NCI-H226 (cell line): ENCODE results near the gene ZDHHC14.
"Not testable (repeated sequence)": the region's sequence is repeated elsewhere in the genome, so short reads cannot be mapped to it uniquely, and the experiment has no call there.

ENCODE experiments used
- DNase-seq: peaks from one replicate; pipeline ENCODE4 v3.0.0-alpha.2; 2015

ZDHHC14 gene

DNA sequence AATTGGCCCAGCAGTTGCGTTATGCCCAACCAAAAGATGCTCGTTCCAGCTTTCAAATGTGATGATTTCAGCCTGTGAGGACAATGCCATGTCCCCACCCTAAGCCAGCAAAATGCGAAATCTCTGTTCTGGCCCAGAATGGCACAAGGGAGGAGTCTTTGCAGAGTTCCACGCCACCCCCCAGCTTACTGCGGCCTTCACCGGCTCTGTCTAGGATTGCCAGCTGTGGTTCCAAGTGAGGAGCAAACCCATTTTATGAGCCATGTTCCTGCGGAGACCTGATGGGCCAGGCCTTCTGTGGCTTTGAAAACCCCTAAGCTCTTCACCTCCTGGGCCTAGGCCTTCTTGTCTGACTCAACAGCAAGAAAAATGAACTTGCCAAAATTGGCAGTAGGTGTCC is 295.3 kb downstream of the ZDHHC14 start:
- no peak for DNase-seq

DNA sequence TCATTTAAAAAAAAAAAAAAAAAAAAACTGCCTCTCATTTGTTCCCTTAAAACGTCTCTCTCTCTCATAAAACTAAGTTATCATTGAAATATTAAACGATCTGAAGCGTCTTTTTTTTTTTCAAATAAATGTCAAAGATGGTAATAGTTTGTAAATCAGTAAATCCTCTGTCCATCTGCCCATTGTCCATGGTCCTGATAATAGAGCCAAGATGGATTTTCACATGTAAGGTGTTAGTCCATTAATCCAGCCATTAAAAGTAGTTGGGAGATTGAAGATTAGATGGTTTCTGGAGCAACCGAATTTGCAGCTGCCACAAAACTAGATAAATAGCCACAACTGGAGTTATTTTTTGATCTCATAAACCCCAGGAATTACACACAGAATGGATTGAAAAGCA is 296.2 kb downstream of the ZDHHC14 start:
- DNase-seq: no peak

DNA sequence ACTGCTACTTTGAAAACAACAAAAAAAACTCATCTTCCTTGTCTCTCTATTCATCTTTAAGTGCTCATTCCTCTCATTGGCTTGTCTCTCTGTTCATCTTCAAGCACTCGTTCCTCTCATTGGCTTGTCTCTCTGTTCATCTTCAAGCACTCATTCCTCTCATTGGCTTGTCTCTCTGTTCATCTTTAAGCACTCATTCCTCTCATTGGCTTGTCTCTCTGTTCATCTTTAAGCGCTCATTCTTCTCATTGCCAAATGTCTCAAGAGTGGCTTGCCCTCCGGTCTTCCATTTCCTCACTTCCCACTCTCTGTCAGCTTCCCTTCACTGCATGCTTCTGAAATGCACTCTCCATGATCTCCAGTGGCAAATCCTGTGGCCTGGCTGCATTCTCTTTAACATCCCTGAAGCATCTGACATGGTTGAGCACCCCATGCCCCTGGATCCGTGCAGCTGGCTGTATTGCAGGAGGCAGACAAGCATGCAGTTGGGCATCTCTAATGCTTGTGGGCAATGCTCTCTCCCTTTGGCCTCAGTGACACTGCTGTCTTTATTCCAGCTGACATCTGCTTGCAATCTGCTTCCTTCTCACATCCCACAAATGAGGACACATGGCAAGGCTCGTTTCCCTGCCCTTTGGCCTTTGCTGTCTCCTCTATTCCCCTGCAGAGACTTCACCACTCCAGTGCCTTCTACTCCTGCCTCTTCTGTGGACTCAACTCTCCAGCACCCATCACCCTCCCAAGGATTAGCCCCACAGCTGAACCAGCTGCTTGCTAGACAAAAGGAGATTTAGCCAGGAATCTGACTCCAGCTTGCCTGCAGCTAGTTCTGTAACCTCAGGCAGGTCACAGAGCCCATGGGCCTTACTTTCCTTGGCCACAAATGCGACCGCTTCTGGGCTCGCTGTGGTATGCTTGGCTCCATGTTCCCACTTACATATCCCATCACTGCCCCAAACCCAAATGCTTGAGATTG is 298.9 kb downstream of the ZDHHC14 start:
- DNase-seq: no peak

DNA sequence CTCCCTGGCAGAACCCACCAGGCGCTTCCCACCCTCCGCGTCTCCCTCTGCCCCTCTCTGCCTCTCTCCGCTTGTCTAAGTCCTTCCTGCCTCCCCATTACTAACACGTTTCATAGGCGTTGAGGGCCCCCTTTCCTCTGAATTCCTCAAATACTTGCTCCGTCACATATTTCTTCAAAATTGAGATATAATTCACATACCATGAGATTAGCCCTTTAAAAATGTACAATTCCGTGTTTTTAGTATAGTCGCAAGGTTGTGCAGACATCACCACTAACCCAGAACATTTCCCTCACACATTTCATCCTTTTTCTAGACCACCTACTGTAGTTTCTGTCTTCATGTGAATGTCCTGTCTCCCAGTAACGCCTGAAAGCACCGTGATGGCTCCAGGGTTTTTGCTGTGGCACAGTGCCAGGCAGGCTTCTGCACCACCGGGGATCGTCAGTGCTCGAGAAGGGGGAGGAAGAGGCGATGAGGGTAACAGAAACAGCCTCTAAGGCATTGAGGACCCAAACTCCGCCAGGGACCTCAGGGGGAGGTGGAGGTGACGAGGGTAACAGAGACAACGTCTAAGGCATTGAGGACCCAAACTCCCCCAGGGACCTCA is 300.2 kb downstream of the ZDHHC14 start:
- DNase-seq: no peak

DNA sequence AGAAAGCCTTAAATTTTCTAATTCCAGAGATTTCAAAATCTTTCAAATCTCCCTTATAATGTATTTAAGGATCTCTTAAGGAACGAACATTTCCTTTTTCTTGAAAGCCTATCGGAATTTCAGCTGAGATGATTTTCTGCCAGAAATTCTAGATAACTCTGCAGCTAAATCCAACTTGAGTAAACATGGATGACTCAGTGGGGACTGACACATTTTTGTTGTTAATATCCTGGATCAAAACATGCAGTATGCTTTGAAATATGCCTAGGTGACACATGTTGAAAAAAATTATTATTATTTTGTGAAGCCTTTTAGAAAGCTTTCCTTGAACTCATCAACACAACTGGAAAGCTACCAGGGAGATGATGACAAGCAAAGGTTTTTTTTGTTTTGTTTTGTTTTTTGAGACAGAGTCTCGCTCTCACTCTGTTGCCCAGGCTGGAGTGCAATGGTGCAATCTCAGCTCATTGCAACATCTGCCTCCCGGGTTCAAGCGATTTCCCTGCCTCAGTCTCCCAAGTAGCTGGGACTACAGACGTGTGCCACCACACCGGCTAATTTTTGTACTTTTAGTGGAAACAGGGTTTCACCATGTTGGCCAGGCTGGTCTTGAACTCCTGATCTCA is 302.0 kb downstream of the ZDHHC14 start:
- peak; percentile 36 for DNase-seq

DNA sequence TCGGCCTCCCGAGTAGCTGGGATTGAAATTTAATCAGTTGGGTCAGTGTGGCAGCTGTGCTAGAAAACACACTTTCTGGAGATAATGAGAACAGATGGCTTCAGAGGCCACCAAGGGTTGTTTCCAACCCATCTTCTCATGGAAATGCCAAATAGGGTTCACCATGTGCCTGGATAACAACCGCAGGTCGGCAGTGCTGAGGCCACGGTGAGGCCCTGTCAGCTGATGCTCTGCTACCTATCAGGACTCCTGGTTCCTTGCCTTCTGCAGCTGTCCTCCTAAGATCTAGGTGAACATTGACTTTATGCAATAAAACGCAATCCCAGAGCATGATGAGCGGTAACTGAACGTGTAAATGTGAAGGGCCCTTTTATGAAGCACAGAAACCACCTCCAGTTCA is 302.7 kb downstream of the ZDHHC14 start:
- DNase-seq: no peak

GRCh38 chr6:157684620-157685299 is 303.8 kb downstream of the ZDHHC14 start:
- peak; percentile 13 for DNase-seq

- DNase-seq: no peak
These were observed 304.7 kb downstream of the ZDHHC14 start for GRCh38 chr6:157685596-157686280.

GRCh38 chr6:157688275-157688959 is 307.4 kb downstream of the ZDHHC14 start:
- no peak for DNase-seq

- DNase-seq: no peak
These were observed 308.1 kb downstream of the ZDHHC14 start for GRCh38 chr6:157688960-157689599.

GRCh38 chr6:157689875-157690274 is 308.9 kb downstream of the ZDHHC14 start:
- no peak for DNase-seq

GRCh38 chr6:157690441-157691210 is 309.6 kb downstream of the ZDHHC14 start:
- no peak for DNase-seq

DNA sequence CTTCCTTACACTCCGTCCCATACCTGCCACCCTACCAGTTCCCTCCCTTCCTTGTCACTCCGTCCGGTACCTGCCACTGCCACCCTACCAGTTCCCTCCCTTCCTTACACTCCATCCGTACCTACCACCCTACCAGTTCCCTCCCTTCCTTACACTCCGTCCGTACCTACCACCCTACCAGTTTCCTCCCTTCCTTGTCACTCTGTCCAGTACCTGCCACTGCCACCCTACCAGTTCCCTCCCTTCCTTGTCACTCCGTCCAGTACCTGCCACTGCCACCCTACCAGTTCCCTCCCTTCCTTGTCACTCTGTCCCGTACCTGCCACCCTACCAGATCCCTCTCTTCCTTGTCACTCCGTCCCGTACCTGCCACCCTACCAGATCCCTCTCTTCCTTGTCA is 310.6 kb downstream of the ZDHHC14 start:
- not testable (repeated sequence) for DNase-seq

DNA sequence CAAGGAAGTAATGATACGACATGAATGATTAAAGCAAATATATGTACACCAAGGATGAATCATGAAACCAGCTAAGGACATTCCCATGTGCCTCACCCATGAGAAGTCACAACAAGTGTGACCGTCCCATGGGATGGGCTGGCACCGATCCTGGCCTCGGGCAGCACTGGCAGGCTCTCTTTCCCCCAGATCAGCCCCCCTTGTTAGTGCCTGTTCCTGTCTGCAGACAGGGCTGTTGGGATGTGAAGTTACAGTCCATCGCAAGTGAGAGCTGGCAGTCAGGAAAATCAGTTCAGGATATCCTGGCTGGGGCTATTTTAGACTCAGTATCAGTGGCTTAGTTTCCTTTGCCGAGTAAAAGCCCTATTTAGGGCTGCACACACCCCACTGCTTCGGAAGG is 312.9 kb downstream of the ZDHHC14 start:
- no peak for DNase-seq

DNA sequence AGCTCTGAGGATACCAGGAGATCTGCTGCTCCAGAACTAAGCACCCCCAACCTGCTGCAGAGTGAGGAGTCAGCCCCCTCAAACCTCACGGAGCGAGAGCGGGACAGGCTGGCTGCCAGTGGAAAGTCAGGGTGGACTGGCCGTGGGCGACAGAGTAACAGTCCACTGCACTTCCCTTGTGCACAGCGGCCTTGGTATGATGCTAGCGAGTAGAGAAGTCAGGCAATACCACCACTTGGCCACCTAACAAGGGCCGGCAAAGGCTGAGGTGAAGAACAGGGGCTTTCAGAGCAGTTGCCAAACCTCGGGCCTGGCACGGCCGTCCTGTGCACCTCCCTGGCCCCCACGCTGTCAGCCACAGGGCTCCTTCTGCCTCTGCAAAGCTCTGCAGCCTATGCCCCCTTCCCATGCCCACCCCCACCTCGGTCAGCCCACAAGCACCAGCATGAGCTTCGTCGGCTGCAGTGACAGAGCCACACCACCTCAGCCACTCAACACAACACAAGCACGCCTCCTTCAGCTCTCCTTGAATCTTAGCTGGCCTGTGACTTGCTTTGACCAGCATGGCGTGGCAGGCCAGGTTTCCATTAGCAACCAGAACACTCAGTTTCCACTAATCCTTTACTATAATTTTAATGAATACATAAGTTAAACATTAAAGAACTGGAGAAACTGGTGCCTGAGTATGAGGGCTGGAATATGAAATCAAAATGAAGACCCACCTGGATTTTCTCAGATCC is 314.5 kb downstream of the ZDHHC14 start:
- no peak for DNase-seq

DNA sequence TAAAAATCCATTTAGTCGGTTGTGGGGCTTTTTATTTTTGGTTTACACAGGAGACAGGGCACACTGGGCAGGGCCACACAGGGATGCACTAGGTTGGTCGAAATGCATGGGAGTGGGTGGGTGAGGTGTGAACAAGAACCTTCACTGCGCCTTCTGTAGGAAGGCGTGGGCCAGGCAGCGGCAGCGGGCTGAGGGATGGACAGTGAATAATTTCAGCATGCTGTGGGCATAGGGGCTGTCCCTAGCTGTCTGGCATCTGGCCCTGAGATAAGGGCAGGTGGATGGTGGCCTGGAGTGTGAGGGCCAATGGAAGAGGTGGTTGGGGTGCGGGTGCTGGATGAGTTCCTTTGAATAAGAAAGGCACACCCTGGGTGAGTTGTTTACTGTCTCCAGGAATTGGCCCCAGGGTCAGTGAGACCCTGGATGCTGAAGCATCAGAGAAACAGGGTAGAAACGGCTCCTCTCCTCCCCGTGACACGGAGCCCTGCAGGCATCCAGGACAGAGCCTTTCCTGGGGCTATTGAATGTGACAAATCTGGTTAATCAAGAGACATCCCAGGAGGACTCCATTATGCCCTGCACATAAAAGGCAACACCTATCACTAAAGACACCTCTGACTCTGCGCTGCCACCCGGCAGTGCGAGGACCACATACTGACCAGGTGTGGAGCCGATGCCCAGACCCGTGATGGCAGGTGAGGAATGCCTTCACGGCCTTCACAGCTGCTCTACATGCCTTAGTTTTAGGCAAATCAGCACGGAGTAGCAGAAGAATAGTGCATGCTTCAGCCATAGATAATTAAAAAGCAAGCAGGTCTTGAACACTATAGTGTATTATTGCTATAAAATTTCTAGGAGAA is 319.0 kb downstream of the ZDHHC14 start:
- no peak for DNase-seq

GRCh38 chr6:157706351-157706750 is 325.4 kb downstream of the ZDHHC14 start:
- DNase-seq: not testable (repeated sequence)

DNA sequence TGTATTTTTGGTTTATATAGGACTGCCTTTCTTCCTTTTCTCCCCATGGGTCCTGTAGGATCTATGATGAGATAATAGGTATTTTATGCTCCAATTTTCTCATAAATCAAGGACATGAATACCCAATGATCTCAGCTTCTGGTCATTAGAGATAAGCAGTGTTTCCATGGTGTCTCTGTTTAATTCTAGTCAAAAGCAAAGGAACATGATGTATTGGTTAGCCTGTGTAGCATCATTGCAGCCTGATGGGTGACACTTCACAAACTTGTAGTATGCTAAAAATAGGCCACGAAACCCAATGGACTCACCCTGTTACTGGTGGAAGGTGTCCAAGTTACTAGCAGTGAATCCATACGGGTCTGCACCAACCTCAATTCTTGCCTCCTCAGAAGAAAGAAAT is 325.9 kb downstream of the ZDHHC14 start:
- no peak for DNase-seq

DNA sequence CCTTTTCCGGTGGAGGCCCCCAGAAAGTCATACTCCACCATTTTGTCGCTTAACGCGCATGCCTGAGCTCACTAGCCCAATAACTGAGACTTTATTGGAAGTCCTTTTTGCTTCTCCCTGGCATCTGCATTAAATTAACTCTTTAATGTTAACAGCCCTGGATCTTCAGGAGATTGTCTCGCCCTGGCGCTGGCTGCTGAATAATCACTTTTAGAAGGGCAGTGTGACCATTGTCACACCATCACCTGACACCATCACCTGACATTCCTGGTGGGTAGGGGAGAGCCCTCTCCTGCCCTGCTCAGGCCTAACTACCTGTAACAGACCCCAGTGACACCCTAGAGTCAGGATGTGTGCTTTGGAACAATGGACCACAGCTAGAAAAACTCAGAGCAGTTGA is 326.6 kb downstream of the ZDHHC14 start:
- DNase-seq: no peak
